NB4 (cell line): ENCODE data around the gene CXCL12.
A peak's percentile ranks its signal among the peaks of the same experiment; 100 is the strongest.

Experiments used
- DNase-seq: peaks from one replicate; pipeline ENCODE4 v3.0.0; 2010; ENCODE audit warnings: low read depth
- H3K4me3 ChIP-seq: one replicate; pipeline ENCODE4 v1.5.1; 2011; ENCODE audit warnings: mild to moderate bottlenecking, low read depth, low read length, moderate library complexity
- MAX ChIP-seq: IDR thresholded peaks from 2 replicates; pipeline ENCODE4 v1.6.1; 2011; ENCODE audit warnings: low read depth, low read length
- MYC ChIP-seq: IDR thresholded peaks from 2 replicates; pipeline ENCODE4 v1.6.1; 2011; ENCODE audit warnings: low read depth, low read length
- POLR2A ChIP-seq: IDR thresholded peaks from 2 replicates; pipeline ENCODE4 v1.6.1; 2011; ENCODE audit warnings: mild to moderate bottlenecking; ENCODE audit not compliant: insufficient read length; ENCODE audit errors: extremely low read depth
- TF ChIP-seq, protein P1 (sequence below): IDR thresholded peaks from one replicate; pipeline ENCODE4 v1.5.1; 2012; ENCODE audit warnings: low read depth, low read length

The CXCL12 gene

GRCh38 chr10:44385696-44386441 lies 972 bp upstream of the CXCL12 start:
- no peak overlapping the region for H3K4me3 ChIP-seq
- TF ChIP-seq MAX (no peak), POLR2A (no peak), MYC (no peak)
- TF ChIP-seq, protein P1, sequence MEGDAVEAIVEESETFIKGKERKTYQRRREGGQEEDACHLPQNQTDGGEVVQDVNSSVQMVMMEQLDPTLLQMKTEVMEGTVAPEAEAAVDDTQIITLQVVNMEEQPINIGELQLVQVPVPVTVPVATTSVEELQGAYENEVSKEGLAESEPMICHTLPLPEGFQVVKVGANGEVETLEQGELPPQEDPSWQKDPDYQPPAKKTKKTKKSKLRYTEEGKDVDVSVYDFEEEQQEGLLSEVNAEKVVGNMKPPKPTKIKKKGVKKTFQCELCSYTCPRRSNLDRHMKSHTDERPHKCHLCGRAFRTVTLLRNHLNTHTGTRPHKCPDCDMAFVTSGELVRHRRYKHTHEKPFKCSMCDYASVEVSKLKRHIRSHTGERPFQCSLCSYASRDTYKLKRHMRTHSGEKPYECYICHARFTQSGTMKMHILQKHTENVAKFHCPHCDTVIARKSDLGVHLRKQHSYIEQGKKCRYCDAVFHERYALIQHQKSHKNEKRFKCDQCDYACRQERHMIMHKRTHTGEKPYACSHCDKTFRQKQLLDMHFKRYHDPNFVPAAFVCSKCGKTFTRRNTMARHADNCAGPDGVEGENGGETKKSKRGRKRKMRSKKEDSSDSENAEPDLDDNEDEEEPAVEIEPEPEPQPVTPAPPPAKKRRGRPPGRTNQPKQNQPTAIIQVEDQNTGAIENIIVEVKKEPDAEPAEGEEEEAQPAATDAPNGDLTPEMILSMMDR, result no peak
- peak; percentile 11 for DNase-seq

- no peak overlapping the region for H3K4me3 ChIP-seq
- DNase-seq, result no peak
Measured at GRCh38 chr10:44384601-44385025, 284 bp downstream of the CXCL12 start.

DNA sequence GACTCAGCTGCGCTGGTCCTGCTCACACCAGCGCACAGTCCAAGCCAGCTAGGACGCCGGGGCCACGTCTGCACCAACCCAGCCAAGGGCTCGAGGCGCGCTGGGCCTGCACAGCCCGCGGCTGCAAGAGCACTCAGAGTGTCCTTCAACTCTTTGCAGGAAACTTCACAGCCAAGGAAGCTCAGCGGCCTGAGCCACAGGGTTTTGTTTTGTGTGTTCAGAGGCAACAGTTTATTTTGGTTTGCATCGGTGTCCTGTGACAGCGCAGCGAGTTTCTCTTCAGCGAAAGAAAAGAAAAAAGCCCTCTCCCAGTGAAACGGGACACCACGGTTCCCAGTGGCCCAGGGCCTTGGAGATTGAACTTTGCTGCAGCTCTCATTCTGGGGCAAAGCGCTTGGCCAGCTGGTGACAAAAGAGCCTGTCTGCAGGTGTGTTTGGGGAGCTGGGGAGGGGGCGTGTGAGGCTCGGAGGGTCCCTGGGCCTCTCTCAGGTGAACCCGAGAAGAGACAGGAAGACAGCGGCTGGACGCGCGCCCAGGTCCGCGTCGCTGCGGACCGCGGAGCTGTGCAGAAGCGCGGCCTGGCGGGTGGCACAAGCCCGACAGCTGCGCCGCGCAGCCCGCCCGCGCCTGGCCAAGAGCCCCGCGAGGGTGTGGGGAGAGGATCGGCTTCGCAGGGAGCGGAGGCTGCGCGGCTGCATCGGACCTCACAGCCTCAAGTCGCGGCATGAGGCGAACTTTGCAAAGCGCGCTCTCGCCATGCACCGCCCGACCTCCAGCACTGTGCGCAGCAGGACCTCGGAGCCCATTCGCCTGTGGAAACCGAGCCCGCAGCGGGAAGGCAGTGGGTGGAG lies 922 bp downstream of the CXCL12 start:
- no peak for DNase-seq
- no peak overlapping the region for H3K4me3 ChIP-seq

More at GRCh38 chr10:44384601-44385025, 284 bp downstream of the CXCL12 start:
- TF ChIP-seq POLR2A (no peak), MAX (no peak), MYC (no peak)
- TF ChIP-seq, protein P1, result no peak

GRCh38 chr10:44382981-44383748 lies 1.7 kb downstream of the CXCL12 start:
- no peak for DNase-seq
- H3K4me3 ChIP-seq, result no peak overlapping the region

More for the DNA sequence above, 922 bp downstream of the CXCL12 start:
- TF ChIP-seq MYC, result no peak
- TF ChIP-seq, protein P1, result no peak

GRCh38 chr10:44382131-44382858 lies 2.6 kb downstream of the CXCL12 start:
- DNase-seq, result no peak
- H3K4me3 ChIP-seq, result no peak overlapping the region
- TF ChIP-seq, protein P1, result no peak

More at GRCh38 chr10:44382981-44383748, 1.7 kb downstream of the CXCL12 start:
- TF ChIP-seq, protein P1, result no peak
- TF ChIP-seq POLR2A (no peak), MYC (no peak), MAX (no peak)
